ENCODE results near the gene ZNF219. TPM values are rescaled to one million over a fixed set of nuclear protein-coding genes. Genes with fewer than 3 reads are reported as not detected.

The ZNF219 gene
- total and polyA plus RNA-seq, 2 donors, result 11.2 to 21.9 TPM

DNA sequence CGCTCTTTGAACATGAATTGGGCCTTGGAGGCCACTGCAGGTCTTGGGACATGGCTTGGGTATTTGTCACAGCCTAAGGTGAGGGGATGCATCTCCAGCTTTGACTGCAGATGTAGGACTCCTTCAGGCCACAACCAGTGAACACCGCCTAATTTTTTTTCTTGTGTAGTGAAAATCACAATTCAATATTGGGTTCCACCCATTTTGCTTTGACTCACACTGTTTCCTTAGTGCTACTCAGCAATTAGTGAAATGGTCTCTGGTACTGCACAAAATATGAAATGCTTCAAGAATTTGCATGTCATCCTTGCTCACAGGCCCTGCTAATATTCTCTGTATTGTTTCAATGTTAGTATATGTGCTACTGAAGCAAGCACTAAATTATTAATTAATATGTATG is 14.9 kb upstream of the ZNF219 start:
- H3K36me3 ChIP-seq (ENCODE audit: control insufficient read depth in 2 of 2, insufficient read depth in 2 of 2, low read length in 1 of 2), result no peaks in the 10 kb centered on the region
- WGBS, result 96% methylated on average over 2 of the region's 2 CpGs
- H3K4me1 ChIP-seq (ENCODE audit: control insufficient read depth in 2 of 2, insufficient read depth in 2 of 2, low read length in 2 of 2), result no peaks in the 10 kb centered on the region
- DNase-seq (ENCODE audit: low read depth in 6 of 9, low spot score in 9 of 9), result no peak
- H3K9me3 ChIP-seq (ENCODE audit: control insufficient read depth in 2 of 2, insufficient read depth in 1 of 2, low read length in 1 of 2), result no peaks in the 10 kb centered on the region
- no peak overlapping the region for H3K27ac ChIP-seq (ENCODE audit: low read depth in 1 of 2, low read length in 1 of 2)
- H3K27me3 ChIP-seq (ENCODE audit: control insufficient read depth in 2 of 2, insufficient read depth in 1 of 2, low read length in 1 of 2), result no peaks in the 10 kb centered on the region
- H3K4me3 ChIP-seq (ENCODE audit: low read length in 2 of 2), result no peak overlapping the region

DNA sequence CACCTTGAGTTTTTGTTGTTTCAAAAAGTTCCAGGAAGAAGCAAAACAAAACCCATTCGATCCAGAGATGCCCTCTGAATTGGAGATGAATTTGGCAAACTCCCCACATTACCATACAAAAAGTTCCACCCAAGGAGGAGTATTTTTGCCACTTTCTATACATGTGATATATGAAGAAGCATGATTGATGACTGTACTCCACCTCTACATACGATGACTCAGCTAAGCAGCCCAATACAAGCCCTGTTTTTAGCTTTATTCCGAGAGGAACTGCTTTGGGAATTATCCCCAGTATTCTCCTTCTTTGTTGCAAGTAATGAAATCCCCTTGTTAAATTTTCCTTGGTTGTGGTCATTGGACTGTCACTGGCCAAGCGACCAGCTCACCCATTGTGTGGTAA is 13.8 kb upstream of the ZNF219 start:
- no peak for DNase-seq (ENCODE audit: low read depth in 6 of 9, low spot score in 9 of 9)
- no peaks in the 10 kb centered on the region for H3K27me3 ChIP-seq (ENCODE audit: control insufficient read depth in 2 of 2, insufficient read depth in 1 of 2, low read length in 1 of 2)
- H3K27ac ChIP-seq (ENCODE audit: low read depth in 1 of 2, low read length in 1 of 2), result no peak overlapping the region
- H3K4me3 ChIP-seq (ENCODE audit: low read length in 2 of 2), result no peak overlapping the region
- no peaks in the 10 kb centered on the region for H3K9me3 ChIP-seq (ENCODE audit: control insufficient read depth in 2 of 2, insufficient read depth in 1 of 2, low read length in 1 of 2)
- WGBS, result 95% methylated on average over 4 of the region's 4 CpGs
- no peaks in the 10 kb centered on the region for H3K36me3 ChIP-seq (ENCODE audit: control insufficient read depth in 2 of 2, insufficient read depth in 2 of 2, low read length in 1 of 2)
- H3K4me1 ChIP-seq (ENCODE audit: control insufficient read depth in 2 of 2, insufficient read depth in 2 of 2, low read length in 2 of 2), result peaks cover 0 to 1% of the 10 kb centered on the region in 2 donors

DNA sequence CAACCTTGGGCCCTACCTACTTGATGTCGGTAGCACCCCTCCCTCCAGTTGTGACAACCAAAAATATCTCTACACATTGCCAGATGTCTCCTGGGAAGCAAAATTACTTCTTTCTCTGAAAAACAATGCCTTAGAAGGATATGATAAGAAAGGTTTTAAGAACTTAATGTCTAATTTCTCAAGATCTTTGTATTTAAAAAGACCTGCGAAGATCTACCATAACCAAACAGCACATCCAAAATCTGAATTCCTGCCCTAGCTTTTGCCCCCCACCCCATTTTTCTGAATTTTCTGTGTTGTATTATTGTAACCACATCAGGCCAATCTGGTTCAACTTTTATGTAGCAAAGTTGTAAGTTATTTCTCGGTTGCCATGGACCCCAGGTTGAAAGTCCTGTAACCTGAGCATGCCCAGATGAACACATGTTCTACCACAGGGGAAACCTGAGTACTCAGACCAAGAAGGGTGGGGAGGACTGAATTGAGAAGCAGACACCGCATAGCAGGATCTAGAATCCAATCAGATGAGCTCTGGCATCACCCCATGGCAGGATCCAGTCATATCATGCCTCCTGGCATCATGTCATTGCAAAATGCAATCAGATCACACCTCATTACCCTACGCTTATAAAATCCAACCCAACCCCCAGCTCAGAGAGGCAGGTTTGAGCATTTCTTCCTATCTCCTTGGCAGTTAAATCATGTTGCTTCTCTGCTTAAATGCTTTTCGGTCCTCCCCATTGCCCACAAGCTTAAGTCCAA is 11.1 kb upstream of the ZNF219 start:
- no peak overlapping the region for H3K4me3 ChIP-seq (ENCODE audit: low read length in 2 of 2)
- WGBS, result 90% methylated on average over 6 of the region's 6 CpGs
- no peaks in the 10 kb centered on the region for H3K27me3 ChIP-seq (ENCODE audit: control insufficient read depth in 2 of 2, insufficient read depth in 1 of 2, low read length in 1 of 2)
- no peak for DNase-seq (ENCODE audit: low read depth in 6 of 9, low spot score in 9 of 9)
- no peaks in the 10 kb centered on the region for H3K36me3 ChIP-seq (ENCODE audit: control insufficient read depth in 2 of 2, insufficient read depth in 2 of 2, low read length in 1 of 2)
- H3K27ac ChIP-seq (ENCODE audit: low read depth in 1 of 2, low read length in 1 of 2), result no peak overlapping the region
- H3K4me1 ChIP-seq (ENCODE audit: control insufficient read depth in 2 of 2, insufficient read depth in 2 of 2, low read length in 2 of 2), result peaks cover 3 to 16% of the 10 kb centered on the region in 2 donors
- no peaks in the 10 kb centered on the region for H3K9me3 ChIP-seq (ENCODE audit: control insufficient read depth in 2 of 2, insufficient read depth in 1 of 2, low read length in 1 of 2)

- H3K27ac ChIP-seq (ENCODE audit: low read depth in 1 of 2, low read length in 1 of 2), result no peak overlapping the region
- no peaks in the 10 kb centered on the region for H3K36me3 ChIP-seq (ENCODE audit: control insufficient read depth in 2 of 2, insufficient read depth in 2 of 2, low read length in 1 of 2)
- no peaks in the 10 kb centered on the region for H3K27me3 ChIP-seq (ENCODE audit: control insufficient read depth in 2 of 2, insufficient read depth in 1 of 2, low read length in 1 of 2)
- no peak overlapping the region for H3K4me3 ChIP-seq (ENCODE audit: low read length in 2 of 2)
- WGBS, result 97% methylated on average over 4 of the region's 4 CpGs
- no peak for DNase-seq (ENCODE audit: low read depth in 6 of 9, low spot score in 9 of 9)
- no peaks in the 10 kb centered on the region for H3K9me3 ChIP-seq (ENCODE audit: control insufficient read depth in 2 of 2, insufficient read depth in 1 of 2, low read length in 1 of 2)
- peaks cover 4 to 19% of the 10 kb centered on the region in 2 donors for H3K4me1 ChIP-seq (ENCODE audit: control insufficient read depth in 2 of 2, insufficient read depth in 2 of 2, low read length in 2 of 2)
Observed at GRCh38 chr14:21108791-21109190, 10.3 kb upstream of the ZNF219 start.

GRCh38 chr14:21107283-21107800 is 8.9 kb upstream of the ZNF219 start:
- no peak overlapping the region for H3K27ac ChIP-seq (ENCODE audit: low read depth in 1 of 2, low read length in 1 of 2)
- H3K36me3 ChIP-seq (ENCODE audit: control insufficient read depth in 2 of 2, insufficient read depth in 2 of 2, low read length in 1 of 2), result no peaks in the 10 kb centered on the region
- DNase-seq (ENCODE audit: low read depth in 6 of 9, low spot score in 9 of 9), result no peak
- H3K4me1 ChIP-seq (ENCODE audit: control insufficient read depth in 2 of 2, insufficient read depth in 2 of 2, low read length in 2 of 2), result peaks cover 13 to 30% of the 10 kb centered on the region in 2 donors
- no peaks in the 10 kb centered on the region for H3K27me3 ChIP-seq (ENCODE audit: control insufficient read depth in 2 of 2, insufficient read depth in 1 of 2, low read length in 1 of 2)
- no peak overlapping the region for H3K4me3 ChIP-seq (ENCODE audit: low read length in 2 of 2)
- 93% methylated on average over 5 of the region's 5 CpGs for WGBS
- no peaks in the 10 kb centered on the region for H3K9me3 ChIP-seq (ENCODE audit: control insufficient read depth in 2 of 2, insufficient read depth in 1 of 2, low read length in 1 of 2)

- H3K4me3 ChIP-seq (ENCODE audit: low read length in 2 of 2), result no peak overlapping the region
- peak overlapping the region in 1 of 2 donors; percentile 4 for H3K27ac ChIP-seq (ENCODE audit: low read depth in 1 of 2, low read length in 1 of 2)
- no peaks in the 10 kb centered on the region for H3K36me3 ChIP-seq (ENCODE audit: control insufficient read depth in 2 of 2, insufficient read depth in 2 of 2, low read length in 1 of 2)
- H3K27me3 ChIP-seq (ENCODE audit: control insufficient read depth in 2 of 2, insufficient read depth in 1 of 2, low read length in 1 of 2), result no peaks in the 10 kb centered on the region
- H3K4me1 ChIP-seq (ENCODE audit: control insufficient read depth in 2 of 2, insufficient read depth in 2 of 2, low read length in 2 of 2), result peaks cover 15 to 36% of the 10 kb centered on the region in 2 donors
- DNase-seq (ENCODE audit: low read depth in 6 of 9, low spot score in 9 of 9), result peak in 7 of 9 donors; percentile 52 to 87 (median 72)
- 47% methylated on average over 11 of the region's 11 CpGs for WGBS
- H3K9me3 ChIP-seq (ENCODE audit: control insufficient read depth in 2 of 2, insufficient read depth in 1 of 2, low read length in 1 of 2), result no peaks in the 10 kb centered on the region
Observed at GRCh38 chr14:21106498-21107282, 8.2 kb upstream of the ZNF219 start.

DNA sequence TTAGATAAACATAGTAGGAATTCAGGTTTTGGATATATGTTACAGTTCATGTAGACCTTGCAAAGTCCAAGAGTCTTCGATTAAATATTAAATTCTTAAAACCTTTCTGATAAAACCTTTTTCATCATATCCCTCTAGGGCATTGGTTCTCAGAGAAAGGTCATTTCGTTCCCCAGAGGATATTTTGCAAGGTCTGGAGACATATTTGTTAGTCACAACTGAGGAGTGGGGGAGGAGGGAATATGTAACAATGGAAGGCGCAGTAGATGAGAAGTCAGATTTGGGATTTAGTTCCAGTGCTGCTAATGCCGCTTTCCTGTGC is 7.7 kb upstream of the ZNF219 start:
- 94% methylated on average over 4 of the region's 4 CpGs for WGBS
- Histone ChIP-seq H3K36me3 (ENCODE audit: control insufficient read depth in 2 of 2, insufficient read depth in 2 of 2, low read length in 1 of 2) (no peaks in the 10 kb centered on the region), H3K9me3 (ENCODE audit: control insufficient read depth in 2 of 2, insufficient read depth in 1 of 2, low read length in 1 of 2) (no peaks in the 10 kb centered on the region), H3K4me3 (ENCODE audit: low read length in 2 of 2) (no peak overlapping the region), H3K27me3 (ENCODE audit: control insufficient read depth in 2 of 2, insufficient read depth in 1 of 2, low read length in 1 of 2) (no peaks in the 10 kb centered on the region), H3K27ac (ENCODE audit: low read depth in 1 of 2, low read length in 1 of 2) (no peak overlapping the region), H3K4me1 (ENCODE audit: control insufficient read depth in 2 of 2, insufficient read depth in 2 of 2, low read length in 2 of 2) (peaks cover 15 to 40% of the 10 kb centered on the region in 2 donors)
- DNase-seq (ENCODE audit: low read depth in 6 of 9, low spot score in 9 of 9), result no peak

DNA sequence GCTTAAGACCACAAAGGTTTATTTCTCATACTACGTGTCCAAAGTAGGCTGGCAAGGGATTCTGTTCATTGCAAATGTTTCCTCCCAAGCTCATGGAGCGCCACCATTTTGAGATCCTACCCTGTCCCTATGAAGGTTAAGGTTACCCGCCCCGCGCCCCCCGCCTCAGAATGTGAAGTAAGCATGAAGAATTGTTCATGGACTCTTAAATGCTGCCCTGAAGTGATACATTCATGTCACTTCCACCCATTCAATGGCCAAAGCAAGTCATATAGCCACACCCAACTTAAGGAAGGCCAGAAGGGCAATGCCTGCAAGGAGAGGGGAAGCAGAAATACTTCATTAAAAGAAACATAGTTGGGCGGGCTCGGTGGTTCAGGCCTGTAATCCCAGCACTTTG is 6.6 kb upstream of the ZNF219 start:
- WGBS, result 94% methylated on average over 8 of the region's 8 CpGs
- H3K4me3 ChIP-seq (ENCODE audit: low read length in 2 of 2), result no peak overlapping the region

DNA sequence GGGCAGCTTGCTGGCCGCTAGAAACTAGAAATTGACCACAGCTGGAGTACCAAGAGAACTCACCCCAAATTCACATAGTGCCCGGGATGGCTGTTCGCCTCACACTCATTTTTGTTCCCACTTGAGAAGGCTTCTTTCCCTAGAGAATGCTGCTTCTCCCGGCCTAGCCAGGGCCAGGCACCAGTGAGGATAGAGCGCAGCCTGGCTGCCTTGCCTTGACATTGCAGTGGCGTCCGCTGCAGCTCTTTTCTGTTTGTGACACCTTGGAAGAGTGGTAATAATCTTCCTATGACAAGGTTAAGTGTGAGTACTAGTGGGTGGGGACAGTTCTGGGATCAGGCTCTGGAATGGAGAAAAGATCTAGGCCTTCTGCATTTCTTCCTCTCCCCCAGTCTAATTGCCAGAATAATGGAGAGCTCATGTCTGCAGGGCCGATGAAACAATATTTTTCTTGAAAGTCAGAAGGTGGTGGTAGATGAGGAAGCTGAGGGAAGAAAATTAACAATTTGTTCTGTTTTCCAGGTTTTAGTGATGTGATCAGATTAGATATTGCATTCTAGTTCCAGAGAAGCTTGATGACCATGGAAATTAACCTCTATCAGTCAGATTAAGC is 6.1 kb upstream of the ZNF219 start:
- H3K27me3 ChIP-seq (ENCODE audit: control insufficient read depth in 2 of 2, insufficient read depth in 1 of 2, low read length in 1 of 2), result no peaks in the 10 kb centered on the region
- no peaks in the 10 kb centered on the region for H3K36me3 ChIP-seq (ENCODE audit: control insufficient read depth in 2 of 2, insufficient read depth in 2 of 2, low read length in 1 of 2)
- DNase-seq (ENCODE audit: low read depth in 6 of 9, low spot score in 9 of 9), result peak in 7 of 9 donors; percentile 54 to 85 (median 61)
- peaks cover 15 to 46% of the 10 kb centered on the region in 2 donors for H3K4me1 ChIP-seq (ENCODE audit: control insufficient read depth in 2 of 2, insufficient read depth in 2 of 2, low read length in 2 of 2)
- 10% methylated on average over 8 of the region's 8 CpGs for WGBS
- no peaks in the 10 kb centered on the region for H3K9me3 ChIP-seq (ENCODE audit: control insufficient read depth in 2 of 2, insufficient read depth in 1 of 2, low read length in 1 of 2)
- H3K4me3 ChIP-seq (ENCODE audit: low read length in 2 of 2), result peak overlapping the region; percentile 53 to 77
- H3K27ac ChIP-seq (ENCODE audit: low read depth in 1 of 2, low read length in 1 of 2), result peak overlapping the region; percentile 95 to 96

More for the DNA sequence above, 6.6 kb upstream of the ZNF219 start:
- Histone ChIP-seq H3K4me1 (ENCODE audit: control insufficient read depth in 2 of 2, insufficient read depth in 2 of 2, low read length in 2 of 2) (peaks cover 15 to 43% of the 10 kb centered on the region in 2 donors), H3K36me3 (ENCODE audit: control insufficient read depth in 2 of 2, insufficient read depth in 2 of 2, low read length in 1 of 2) (no peaks in the 10 kb centered on the region), H3K9me3 (ENCODE audit: control insufficient read depth in 2 of 2, insufficient read depth in 1 of 2, low read length in 1 of 2) (no peaks in the 10 kb centered on the region), H3K27ac (ENCODE audit: low read depth in 1 of 2, low read length in 1 of 2) (no peak overlapping the region), H3K27me3 (ENCODE audit: control insufficient read depth in 2 of 2, insufficient read depth in 1 of 2, low read length in 1 of 2) (no peaks in the 10 kb centered on the region)
- no peak for DNase-seq (ENCODE audit: low read depth in 6 of 9, low spot score in 9 of 9)

All from thymus (tissue), 11 donors.